MM.1S (cell line): Measurements from ENCODE around the gene TYRO3.

Source experiments
- DNase-seq: peaks from one replicate; pipeline ENCODE4 v3.0.0-alpha.2; 2015
- H2AFZ ChIP-seq: fragments of 300-600 bp; sonication (generic); 2 replicates; pipeline ENCODE4 v1.6.0; 2016; ENCODE audit warnings: antibody characterized with exemption, low read length
- H3F3A ChIP-seq: fragments of 300-600 bp; sonication (generic); 2 replicates; pipeline ENCODE4 v1.6.1; 2016; ENCODE audit warnings: mild to moderate bottlenecking, antibody characterized with exemption, low read length, moderate library complexity, mixed read lengths; ENCODE audit not compliant: insufficient read depth
- H3K27ac ChIP-seq: fragments of 300-600 bp; sonication (generic); 2 replicates; pipeline ENCODE4 v1.5.1; 2016; ENCODE audit warnings: mild to moderate bottlenecking, low read length
- H3K27me3 ChIP-seq: fragments of 300-600 bp; sonication (generic); replicated peaks from 2 replicates; pipeline ENCODE4 v1.6.0; 2016; ENCODE audit warnings: low read length; ENCODE audit not compliant: insufficient read depth
- H3K36me3 ChIP-seq: fragments of 300-600 bp; sonication (generic); replicated peaks from 2 replicates; pipeline ENCODE4 v1.6.1; 2016; ENCODE audit warnings: mild to moderate bottlenecking, low read length, mixed read lengths; ENCODE audit not compliant: insufficient read depth
- H3K4me1 ChIP-seq: fragments of 300-600 bp; sonication (generic); 2 replicates; pipeline ENCODE4 v1.6.1; 2016; ENCODE audit warnings: low read length, mixed read lengths
- H3K4me2 ChIP-seq: fragments of 300-600 bp; sonication (generic); 2 replicates; pipeline ENCODE4 v1.6.0; 2016; ENCODE audit warnings: low read depth, low read length
- H3K4me3 ChIP-seq: fragments of 300-600 bp; sonication (generic); 2 replicates; pipeline ENCODE4 v1.5.1; 2016; ENCODE audit warnings: low read length, mixed read lengths
- H3K79me2 ChIP-seq: fragments of 300-600 bp; sonication (generic); 2 replicates; pipeline ENCODE4 v1.6.1; 2016; ENCODE audit warnings: mixed run types, low read length, mixed read lengths
- H3K9ac ChIP-seq: fragments of 300-600 bp; sonication (generic); 2 replicates; pipeline ENCODE4 v1.6.1; 2016; ENCODE audit warnings: low read length, mixed read lengths
- H3K9me2 ChIP-seq: fragments of 300-600 bp; sonication (generic); replicated peaks from 2 replicates; pipeline ENCODE4 v1.6.1; 2016; ENCODE audit warnings: mild to moderate bottlenecking, low read length, mixed read lengths; ENCODE audit not compliant: insufficient read depth
- H3K9me3 ChIP-seq: fragments of 300-600 bp; sonication (generic); replicated peaks from 2 replicates; pipeline ENCODE4 v1.6.1; 2016; ENCODE audit warnings: mild to moderate bottlenecking, low read length, mixed read lengths; ENCODE audit not compliant: insufficient read depth
- H4K20me1 ChIP-seq: fragments of 300-600 bp; sonication (generic); 2 replicates; pipeline ENCODE4 v1.6.1; 2016; ENCODE audit warnings: mild to moderate bottlenecking, low read length, moderate library complexity, mixed read lengths; ENCODE audit not compliant: insufficient read depth
- CTCF ChIP-seq: fragments of 300-600 bp; sonication (generic); IDR thresholded peaks from 2 replicates; pipeline ENCODE4 v1.5.1; 2016; ENCODE audit warnings: antibody characterized with exemption, low read length, mixed read lengths
- EZH2 ChIP-seq: fragments of 300-600 bp; sonication (generic); optimal IDR thresholded peaks from 2 replicates; pipeline ENCODE3; 2017; ENCODE audit warnings: low read depth, mild to moderate bottlenecking, antibody characterized with exemption, low read length, mixed read lengths
- EZH2phosphoT487 ChIP-seq: fragments of 300-600 bp; sonication (generic); IDR thresholded peaks from 2 replicates; pipeline ENCODE4 v1.6.1; 2018; ENCODE audit warnings: antibody characterized with exemption, low read length

The TYRO3 gene

DNA sequence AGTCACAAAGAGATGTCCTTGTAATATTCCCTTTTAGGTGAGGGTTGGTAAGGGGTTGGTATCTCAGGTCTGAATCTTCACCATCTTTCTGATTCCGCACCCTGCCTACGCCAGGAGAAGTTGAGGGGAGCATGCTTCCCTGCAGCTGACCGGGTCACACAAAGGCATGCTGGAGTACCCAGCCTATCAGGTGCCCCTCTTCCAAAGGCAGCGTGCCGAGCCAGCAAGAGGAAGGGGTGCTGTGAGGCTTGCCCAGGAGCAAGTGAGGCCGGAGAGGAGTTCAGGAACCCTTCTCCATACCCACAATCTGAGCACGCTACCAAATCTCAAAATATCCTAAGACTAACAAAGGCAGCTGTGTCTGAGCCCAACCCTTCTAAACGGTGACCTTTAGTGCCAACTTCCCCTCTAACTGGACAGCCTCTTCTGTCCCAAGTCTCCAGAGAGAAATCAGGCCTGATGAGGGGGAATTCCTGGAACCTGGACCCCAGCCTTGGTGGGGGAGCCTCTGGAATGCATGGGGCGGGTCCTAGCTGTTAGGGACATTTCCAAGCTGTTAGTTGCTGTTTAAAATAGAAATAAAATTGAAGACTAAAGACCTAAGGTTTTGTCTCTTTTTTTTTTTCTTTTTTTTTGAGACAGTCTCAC is 19.8 kb downstream of the TYRO3 start:
- no peak overlapping the region for H3K4me3 ChIP-seq
- no peaks in the 10 kb centered on the region for H3K9me2 ChIP-seq
- no peaks in the 10 kb centered on the region for H3K27me3 ChIP-seq
- H3K79me2 ChIP-seq, result no peaks in the 10 kb centered on the region
- H3K9me3 ChIP-seq, result no peaks in the 10 kb centered on the region
- TF ChIP-seq EZH2phosphoT487 (no peak), CTCF (no peak), EZH2 (no peak)
- peaks cover 6% of the 10 kb centered on the region for H3K4me1 ChIP-seq
- no peak for DNase-seq
- H3K9ac ChIP-seq, result no peak overlapping the region
- no peak overlapping the region for H3K4me2 ChIP-seq
- no peak overlapping the region for H3K27ac ChIP-seq
- no peak overlapping the region for H2AFZ ChIP-seq
- no peaks in the 10 kb centered on the region for H3F3A ChIP-seq
- no peaks in the 10 kb centered on the region for H3K36me3 ChIP-seq
- no peaks in the 10 kb centered on the region for H4K20me1 ChIP-seq

DNA sequence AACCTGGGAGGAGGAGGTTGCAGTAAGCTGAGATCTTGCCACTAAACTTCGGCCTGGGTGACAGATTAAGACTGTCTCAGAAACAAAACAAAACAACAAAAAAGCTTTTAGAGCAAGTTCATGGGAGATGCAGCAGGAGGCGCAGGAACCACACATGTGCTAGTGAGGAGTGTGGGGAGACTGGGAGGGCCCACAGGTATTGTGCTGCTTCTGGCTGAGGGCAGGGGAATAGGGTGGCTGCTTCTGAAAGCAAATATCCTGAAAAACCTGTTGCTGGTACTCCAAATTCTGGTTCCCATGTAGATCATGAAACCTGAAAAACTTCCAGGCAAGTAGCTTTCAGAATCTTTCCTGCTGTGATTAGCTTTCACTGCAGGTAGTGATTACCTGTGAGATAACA is 22.1 kb downstream of the TYRO3 start:
- Histone ChIP-seq H3K79me2 (no peaks in the 10 kb centered on the region), H3K4me1 (peaks cover 7% of the 10 kb centered on the region), H2AFZ (no peak overlapping the region), H3K27ac (no peak overlapping the region), H3K4me3 (no peak overlapping the region), H3F3A (no peaks in the 10 kb centered on the region), H3K36me3 (no peaks in the 10 kb centered on the region), H3K9me3 (no peaks in the 10 kb centered on the region), H3K27me3 (no peaks in the 10 kb centered on the region), H3K9ac (no peak overlapping the region), H4K20me1 (no peaks in the 10 kb centered on the region), H3K9me2 (no peaks in the 10 kb centered on the region), H3K4me2 (no peak overlapping the region)
- peak; percentile 25; the same call in 1 of the 2 replicates for TF ChIP-seq CTCF
- TF ChIP-seq EZH2, result no peak
- DNase-seq, result peak; percentile 14

DNA sequence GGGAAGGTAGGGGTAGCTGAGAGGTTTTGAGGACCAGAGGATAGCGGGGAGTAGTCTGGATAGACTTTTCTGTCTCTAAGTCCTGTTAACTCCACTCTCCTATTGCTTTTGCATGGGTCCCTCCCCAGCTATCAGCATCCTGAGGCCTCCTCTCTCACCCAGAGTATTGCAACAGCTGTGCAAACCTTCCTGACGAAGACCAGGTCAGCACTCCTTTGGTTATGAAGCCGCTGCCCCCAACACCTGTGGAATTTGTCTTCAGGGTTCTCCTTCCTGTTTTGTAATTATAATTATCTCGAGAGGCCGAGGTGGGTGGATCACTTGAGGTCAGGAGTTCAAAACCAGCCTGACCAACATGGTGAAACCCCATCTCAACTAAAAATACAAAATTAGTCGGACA is 24.8 kb downstream of the TYRO3 start:
- H3K27ac ChIP-seq, result peak overlapping the region; percentile 42; the same call in 1 of the 2 replicates
- H3K36me3 ChIP-seq, result no peaks in the 10 kb centered on the region
- H4K20me1 ChIP-seq, result no peaks in the 10 kb centered on the region
- no peak overlapping the region for H3K9ac ChIP-seq
- DNase-seq, result peak; percentile 86
- H3K9me2 ChIP-seq, result no peaks in the 10 kb centered on the region
- no peak overlapping the region for H2AFZ ChIP-seq
- no peaks in the 10 kb centered on the region for H3F3A ChIP-seq
- H3K4me3 ChIP-seq, result no peak overlapping the region
- TF ChIP-seq EZH2phosphoT487, result no peak
- no peak for TF ChIP-seq CTCF
- no peak for TF ChIP-seq EZH2
- no peaks in the 10 kb centered on the region for H3K9me3 ChIP-seq
- peak overlapping the region; percentile 13; the same call in 1 of the 2 replicates for H3K4me2 ChIP-seq
- H3K79me2 ChIP-seq, result no peaks in the 10 kb centered on the region
- peaks cover 7% of the 10 kb centered on the region for H3K4me1 ChIP-seq
- no peaks in the 10 kb centered on the region for H3K27me3 ChIP-seq
